ENCODE results near the gene FBXW2. TPM values are rescaled to one million over a fixed set of nuclear protein-coding genes. Genes with fewer than 3 reads are reported as not detected.

The FBXW2 gene, protein sequence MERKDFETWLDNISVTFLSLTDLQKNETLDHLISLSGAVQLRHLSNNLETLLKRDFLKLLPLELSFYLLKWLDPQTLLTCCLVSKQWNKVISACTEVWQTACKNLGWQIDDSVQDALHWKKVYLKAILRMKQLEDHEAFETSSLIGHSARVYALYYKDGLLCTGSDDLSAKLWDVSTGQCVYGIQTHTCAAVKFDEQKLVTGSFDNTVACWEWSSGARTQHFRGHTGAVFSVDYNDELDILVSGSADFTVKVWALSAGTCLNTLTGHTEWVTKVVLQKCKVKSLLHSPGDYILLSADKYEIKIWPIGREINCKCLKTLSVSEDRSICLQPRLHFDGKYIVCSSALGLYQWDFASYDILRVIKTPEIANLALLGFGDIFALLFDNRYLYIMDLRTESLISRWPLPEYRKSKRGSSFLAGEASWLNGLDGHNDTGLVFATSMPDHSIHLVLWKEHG
- total RNA-seq (ENCODE audit: unreplicated experiment) = 58.4 TPM
- long read RNA-seq, full-length matches to known transcripts = 3 of 17 reads
- long read RNA-seq, partial matches to known transcripts = 5 of 17 reads
- long read RNA-seq, other reads (novel, unspliced or antisense) = 9 of 17 reads

DNA sequence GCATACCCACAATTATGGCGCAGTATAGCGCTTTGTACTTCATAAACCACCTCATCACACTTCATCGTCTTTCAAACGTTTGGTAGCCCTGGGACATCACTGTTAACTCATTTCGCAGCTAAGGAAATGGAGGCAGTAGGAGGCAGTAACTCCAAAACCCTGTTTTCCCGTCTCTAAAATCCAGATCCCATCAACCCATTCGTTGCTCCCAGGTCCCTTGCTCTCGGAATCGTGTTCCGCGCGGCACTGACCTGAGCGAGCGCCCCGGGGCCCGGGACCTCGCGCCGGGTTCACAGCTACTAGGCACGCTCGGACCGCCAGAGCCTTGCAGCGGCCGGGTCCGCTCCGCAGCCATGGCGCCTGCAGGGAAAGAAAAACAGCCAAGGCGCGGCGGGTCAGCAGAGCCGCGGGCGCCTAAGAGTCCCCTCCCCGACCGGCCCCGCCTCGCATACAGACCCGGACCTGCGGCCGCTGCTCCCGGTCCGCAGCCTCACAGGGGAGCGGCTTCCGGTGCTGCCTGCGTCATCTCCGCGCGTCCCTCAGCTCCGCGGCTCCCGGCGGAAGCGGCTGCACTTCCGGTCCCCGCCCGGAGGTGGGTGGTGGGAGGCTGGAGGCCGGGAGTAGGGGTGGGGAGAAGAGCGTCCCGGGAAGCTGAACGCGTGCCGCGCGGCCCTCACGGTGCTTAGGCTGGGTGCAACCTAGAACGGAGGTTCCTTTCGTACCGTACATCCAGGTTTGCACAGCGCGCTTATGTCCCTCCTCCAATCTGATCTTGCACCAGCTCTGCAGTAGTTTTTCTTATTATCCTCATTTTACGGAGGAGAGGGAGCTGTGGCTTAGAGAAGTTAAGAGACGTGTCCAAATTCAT lies at the start of gene FBXW2:
TSS of gene FBXW2 (minus strand) at position 519 of the 868 bp plus-strand sequence. CDS start 5,158 bp downstream, outside the sequence.
- peak; percentile 94 for DNase-seq (ENCODE audit: low spot score)
- H3K9me3 Mint-ChIP-seq (ENCODE audit: unreplicated experiment) = no peaks in the 10 kb centered on the region
- H3K27ac Mint-ChIP-seq (ENCODE audit: unreplicated experiment) = peak within 1 kb of the TSS; percentile 97
- H3K4me3 Mint-ChIP-seq (ENCODE audit: unreplicated experiment) = peak within 1 kb of the TSS; percentile 100
- TF ChIP-seq, protein P1, sequence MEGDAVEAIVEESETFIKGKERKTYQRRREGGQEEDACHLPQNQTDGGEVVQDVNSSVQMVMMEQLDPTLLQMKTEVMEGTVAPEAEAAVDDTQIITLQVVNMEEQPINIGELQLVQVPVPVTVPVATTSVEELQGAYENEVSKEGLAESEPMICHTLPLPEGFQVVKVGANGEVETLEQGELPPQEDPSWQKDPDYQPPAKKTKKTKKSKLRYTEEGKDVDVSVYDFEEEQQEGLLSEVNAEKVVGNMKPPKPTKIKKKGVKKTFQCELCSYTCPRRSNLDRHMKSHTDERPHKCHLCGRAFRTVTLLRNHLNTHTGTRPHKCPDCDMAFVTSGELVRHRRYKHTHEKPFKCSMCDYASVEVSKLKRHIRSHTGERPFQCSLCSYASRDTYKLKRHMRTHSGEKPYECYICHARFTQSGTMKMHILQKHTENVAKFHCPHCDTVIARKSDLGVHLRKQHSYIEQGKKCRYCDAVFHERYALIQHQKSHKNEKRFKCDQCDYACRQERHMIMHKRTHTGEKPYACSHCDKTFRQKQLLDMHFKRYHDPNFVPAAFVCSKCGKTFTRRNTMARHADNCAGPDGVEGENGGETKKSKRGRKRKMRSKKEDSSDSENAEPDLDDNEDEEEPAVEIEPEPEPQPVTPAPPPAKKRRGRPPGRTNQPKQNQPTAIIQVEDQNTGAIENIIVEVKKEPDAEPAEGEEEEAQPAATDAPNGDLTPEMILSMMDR (IDR thresholded peaks at IDR 0.05; ENCODE audit: unreplicated experiment) = no peak
- no peaks in the 10 kb centered on the region for H3K36me3 Mint-ChIP-seq (ENCODE audit: low read depth, unreplicated experiment)
- peaks cover 14% of the 10 kb centered on the region for H3K4me1 Mint-ChIP-seq (ENCODE audit: unreplicated experiment)
- H3K27me3 Mint-ChIP-seq (ENCODE audit: unreplicated experiment) = no peaks in the 10 kb centered on the region

DNA sequence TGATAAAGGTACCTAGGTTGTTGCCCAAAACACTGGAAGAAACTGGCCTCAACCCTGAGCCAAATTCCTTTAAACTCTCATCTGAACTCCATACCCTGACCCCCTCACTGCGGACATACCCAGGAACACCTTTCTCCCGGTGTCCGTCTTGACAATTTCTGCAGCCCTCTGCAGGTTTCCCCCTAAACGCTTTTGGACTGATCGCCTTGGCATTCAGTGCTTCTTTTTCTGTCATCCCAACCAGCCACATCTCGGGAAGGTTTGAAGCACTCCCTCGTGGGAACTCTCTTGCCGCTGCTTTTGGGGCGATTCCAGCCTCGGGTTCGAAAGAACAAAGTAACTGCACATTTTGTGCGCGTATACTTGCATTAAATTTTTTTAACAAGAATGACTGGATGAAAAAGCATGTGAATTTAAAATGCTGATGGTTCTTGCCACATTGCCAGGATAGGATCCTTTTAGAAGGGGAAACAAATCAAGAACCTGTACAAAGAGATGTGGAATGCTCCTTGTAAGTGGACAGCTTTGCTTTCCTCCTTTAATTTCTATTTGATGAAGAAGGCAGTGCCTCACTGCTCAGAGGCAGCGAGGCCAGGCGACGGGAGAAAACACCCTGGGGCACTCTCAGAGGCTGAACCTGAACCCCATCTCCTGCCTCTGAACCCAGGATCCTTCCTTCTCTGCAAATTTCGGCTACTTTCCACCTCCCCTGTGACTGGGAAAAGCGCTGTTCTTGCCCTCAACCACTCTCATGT lies 48.9 kb upstream of the FBXW2 start:
- DNase-seq (ENCODE audit: low spot score) = no peak
- H3K27ac Mint-ChIP-seq (ENCODE audit: unreplicated experiment) = peak overlapping the region; percentile 88
- H3K36me3 Mint-ChIP-seq (ENCODE audit: low read depth, unreplicated experiment) = peaks cover 7% of the 10 kb centered on the region
- TF ChIP-seq, protein P1 (IDR thresholded peaks at IDR 0.05; ENCODE audit: unreplicated experiment) = no peak
- H3K4me1 Mint-ChIP-seq (ENCODE audit: unreplicated experiment) = peaks cover 19% of the 10 kb centered on the region
- H3K27me3 Mint-ChIP-seq (ENCODE audit: unreplicated experiment) = no peaks in the 10 kb centered on the region
- H3K4me3 Mint-ChIP-seq (ENCODE audit: unreplicated experiment) = peak overlapping the region; percentile 98
- no peaks in the 10 kb centered on the region for H3K9me3 Mint-ChIP-seq (ENCODE audit: unreplicated experiment)

DNA sequence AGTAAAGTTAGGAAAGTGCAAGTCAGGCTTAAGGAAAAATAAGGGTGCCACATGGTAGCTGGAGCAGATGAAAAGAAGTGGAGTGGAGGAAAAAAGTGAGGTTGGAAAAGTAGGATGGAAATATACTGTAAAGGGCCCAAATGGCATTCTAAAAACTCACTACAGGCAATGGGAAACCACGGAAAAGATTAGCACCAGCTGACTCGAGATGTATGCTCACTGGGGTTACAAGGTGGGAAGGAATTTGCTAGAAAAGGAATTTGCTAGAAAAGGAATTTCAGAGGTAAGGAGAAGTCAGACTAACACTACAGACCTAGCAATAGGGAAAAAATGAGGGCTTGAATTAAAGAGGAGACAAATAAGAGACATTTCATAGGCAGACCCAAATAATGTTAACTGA lies 45.9 kb upstream of the FBXW2 start:
- H3K36me3 Mint-ChIP-seq (ENCODE audit: low read depth, unreplicated experiment) = peaks cover 7% of the 10 kb centered on the region
- TF ChIP-seq, protein P1 (IDR thresholded peaks at IDR 0.05; ENCODE audit: unreplicated experiment) = no peak
- no peak for DNase-seq (ENCODE audit: low spot score)
- no peak overlapping the region for H3K4me3 Mint-ChIP-seq (ENCODE audit: unreplicated experiment)
- no peaks in the 10 kb centered on the region for H3K9me3 Mint-ChIP-seq (ENCODE audit: unreplicated experiment)
- no peaks in the 10 kb centered on the region for H3K27me3 Mint-ChIP-seq (ENCODE audit: unreplicated experiment)
- peaks cover 13% of the 10 kb centered on the region for H3K4me1 Mint-ChIP-seq (ENCODE audit: unreplicated experiment)
- no peak overlapping the region for H3K27ac Mint-ChIP-seq (ENCODE audit: unreplicated experiment)

DNA sequence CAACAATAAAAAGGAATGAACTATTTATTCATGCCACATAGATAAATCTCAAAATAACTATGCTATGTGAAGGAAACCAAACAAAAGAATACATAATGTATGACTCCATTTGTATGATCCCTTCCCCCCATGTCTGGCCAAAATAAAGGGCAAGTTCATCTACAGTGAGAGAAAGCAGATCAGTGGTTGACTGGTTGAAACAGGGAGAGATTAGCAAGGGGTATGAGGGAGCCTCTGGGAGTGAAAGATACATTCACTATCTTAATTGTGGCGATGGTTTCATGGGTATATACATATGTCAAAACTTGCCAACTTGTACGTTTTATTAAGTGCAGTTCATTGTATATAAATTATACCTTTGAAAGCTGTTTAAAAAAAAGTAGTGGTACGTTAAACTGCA lies 44.7 kb upstream of the FBXW2 start:
- no peaks in the 10 kb centered on the region for H3K9me3 Mint-ChIP-seq (ENCODE audit: unreplicated experiment)
- no peak for DNase-seq (ENCODE audit: low spot score)
- H3K4me1 Mint-ChIP-seq (ENCODE audit: unreplicated experiment) = peaks cover 9% of the 10 kb centered on the region
- peaks cover 9% of the 10 kb centered on the region for H3K36me3 Mint-ChIP-seq (ENCODE audit: low read depth, unreplicated experiment)
- TF ChIP-seq, protein P1 (IDR thresholded peaks at IDR 0.05; ENCODE audit: unreplicated experiment) = no peak
- peak overlapping the region; percentile 9 for H3K27ac Mint-ChIP-seq (ENCODE audit: unreplicated experiment)
- no peaks in the 10 kb centered on the region for H3K27me3 Mint-ChIP-seq (ENCODE audit: unreplicated experiment)
- no peak overlapping the region for H3K4me3 Mint-ChIP-seq (ENCODE audit: unreplicated experiment)

Data from endothelial cell (in vitro differentiated cells).